Measurements from ENCODE around the gene PTPRN2. TPM values are rescaled to one million over a fixed set of nuclear protein-coding genes. Genes with fewer than 3 reads are reported as not detected.

PTPRN2 gene
- total and polyA plus RNA-seq, 2 donors (not counting 3 experiments of a cell fraction or from before 2014, with no cell fraction given): 0.62 to 0.88 TPM

GRCh38 chr7:158032561-158033115, 555.0 kb downstream of the PTPRN2 start:
- dilution Hi-C loops (cut with MboI; ENCODE audit: extremely low pct_ligation_motif_present, low sequenced_read_pairs) (no loop called here), intact Hi-C loops (cut with micrococcal nuclease) (no loop called here)
- BruUV-seq (replicated peaks): no TSS peak
- Histone ChIP-seq H3K9ac (replicated peaks; ENCODE audit: extremely low read depth, insufficient read depth, low read length) (no peak overlapping the region), H2AFZ (ENCODE audit: low read depth, low read length) (no peak overlapping the region), H3K4me1 (ENCODE audit: control insufficient read depth, extremely low read depth, insufficient read depth, low read length) (no peaks in the 10 kb centered on the region), H4K20me1 (replicated peaks; ENCODE audit: control insufficient read depth, extremely low read depth, insufficient read depth, low read length) (no peaks in the 10 kb centered on the region), H3K36me3 (ENCODE audit: control insufficient read depth in 2 of 2, extremely low read depth in 1 of 2, insufficient read depth in 2 of 2, low read length in 2 of 2) (no peaks in the 10 kb centered on the region), H3K4me2 (ENCODE audit: insufficient read depth, low read length) (no peak overlapping the region), H3K27me3 (ENCODE audit: control insufficient read depth in 2 of 2, insufficient read depth in 2 of 2, low read length in 2 of 2) (no peaks in the 10 kb centered on the region), H3K27ac (ENCODE audit: insufficient read depth, low read depth, low read length) (no peak overlapping the region), H3K9me1 (replicated peaks; ENCODE audit: control insufficient read depth, extremely low read depth, insufficient read depth, low read length) (no peaks in the 10 kb centered on the region), H3K9me3 (replicated peaks; ENCODE audit: control insufficient read depth, insufficient read depth, low read length) (peaks cover 2% of the 10 kb centered on the region), H3K4me3 (replicated peaks in 1 of 3; ENCODE audit: insufficient read depth in 1 of 3, low read depth in 1 of 3, low read length in 3 of 3) (no peak overlapping the region), H3K79me2 (ENCODE audit: control insufficient read depth, insufficient read depth, low read length) (no peaks in the 10 kb centered on the region)
- no peak for TF ChIP-seq POLR2AphosphoS5 (IDR thresholded peaks at IDR 0.05; ENCODE audit: insufficient read depth, low read depth, low read length)
- TF ChIP-seq EZH2 (IDR thresholded peaks at IDR 0.05; ENCODE audit: borderline replicate concordance, low read depth, low read length, severe bottlenecking): no peak
- TF ChIP-seq MYC (IDR thresholded peaks at IDR 0.05; ENCODE audit: low read depth, low read length): no peak
- no peak for TF ChIP-seq POLR2A (IDR thresholded peaks at IDR 0.05; ENCODE audit: low read depth, low read length)
- no peak for TF ChIP-seq MAX (IDR thresholded peaks at IDR 0.05; ENCODE audit: insufficient read depth, insufficient read length)
- TF ChIP-seq GATA2 (IDR thresholded peaks at IDR 0.05; ENCODE audit: insufficient read depth, insufficient read length, low read depth, low read length): no peak
- TF ChIP-seq, protein P1, sequence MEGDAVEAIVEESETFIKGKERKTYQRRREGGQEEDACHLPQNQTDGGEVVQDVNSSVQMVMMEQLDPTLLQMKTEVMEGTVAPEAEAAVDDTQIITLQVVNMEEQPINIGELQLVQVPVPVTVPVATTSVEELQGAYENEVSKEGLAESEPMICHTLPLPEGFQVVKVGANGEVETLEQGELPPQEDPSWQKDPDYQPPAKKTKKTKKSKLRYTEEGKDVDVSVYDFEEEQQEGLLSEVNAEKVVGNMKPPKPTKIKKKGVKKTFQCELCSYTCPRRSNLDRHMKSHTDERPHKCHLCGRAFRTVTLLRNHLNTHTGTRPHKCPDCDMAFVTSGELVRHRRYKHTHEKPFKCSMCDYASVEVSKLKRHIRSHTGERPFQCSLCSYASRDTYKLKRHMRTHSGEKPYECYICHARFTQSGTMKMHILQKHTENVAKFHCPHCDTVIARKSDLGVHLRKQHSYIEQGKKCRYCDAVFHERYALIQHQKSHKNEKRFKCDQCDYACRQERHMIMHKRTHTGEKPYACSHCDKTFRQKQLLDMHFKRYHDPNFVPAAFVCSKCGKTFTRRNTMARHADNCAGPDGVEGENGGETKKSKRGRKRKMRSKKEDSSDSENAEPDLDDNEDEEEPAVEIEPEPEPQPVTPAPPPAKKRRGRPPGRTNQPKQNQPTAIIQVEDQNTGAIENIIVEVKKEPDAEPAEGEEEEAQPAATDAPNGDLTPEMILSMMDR (IDR thresholded peaks at IDR 0.05; ENCODE audit: extremely low read depth in 1 of 2, insufficient read depth in 1 of 2, low read depth in 1 of 2, low read length in 2 of 2): no peak
- no peak for TF ChIP-seq JUN (IDR thresholded peaks at IDR 0.05; ENCODE audit: borderline replicate concordance, insufficient read depth, insufficient read length, low read depth)
- no peak for TF ChIP-seq FOS (IDR thresholded peaks at IDR 0.05; ENCODE audit: borderline replicate concordance, insufficient read depth, low read length)
- DNase-seq (ENCODE audit: low read depth, low spot score) (no peak), FAIRE-seq (no peak)
- ChIA-PET POLR2A (no interaction called here), CTCF (no interaction called here)

Measured in endothelial cell of umbilical vein (primary cell).